ENCODE measurements around the gene MACROD2. TPM values are rescaled to one million over a fixed set of nuclear protein-coding genes. Genes with fewer than 3 reads are reported as not detected.
"Not testable (repeated sequence)": the region's sequence is repeated elsewhere in the genome, so short reads cannot be mapped to it uniquely, and the experiment has no call there.

MACROD2 gene
- total RNA-seq, 2 experiments from 2014 or later, result not detected

DNA sequence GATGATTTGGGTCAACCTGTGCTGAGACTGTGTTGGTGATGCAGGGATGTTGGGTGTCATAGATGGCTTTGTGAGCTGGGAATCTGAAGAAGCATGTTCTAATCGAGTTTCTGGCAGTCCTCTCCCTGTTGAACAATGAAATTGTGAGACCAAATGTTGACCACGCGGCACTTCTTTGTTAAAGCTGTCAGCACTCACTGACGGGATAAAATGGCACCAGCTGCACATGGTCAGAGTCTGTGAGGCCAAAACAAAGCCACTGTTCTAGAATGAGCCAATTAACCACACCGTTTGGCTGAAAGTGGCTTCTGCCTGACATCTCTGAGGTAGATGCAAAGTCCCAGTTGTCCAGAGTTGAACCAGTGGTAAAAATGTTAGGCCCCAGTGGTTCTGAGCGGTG lies 2015.7 kb downstream of the MACROD2 start:
- Mint-ChIP-seq H3K9me3 (peaks cover 2% of the 10 kb centered on the region), H3K27ac (no peak overlapping the region), H3K27me3 (no peaks in the 10 kb centered on the region), H3K4me1 (no peaks in the 10 kb centered on the region), H3K36me3 (ENCODE audit: low read depth) (no peaks in the 10 kb centered on the region), H3K4me3 (no peak overlapping the region)
- CTCF ChIA-PET, result no interaction called here
- POLR2A ChIA-PET, result no interaction called here
- DNase-seq, result no peak

DNA sequence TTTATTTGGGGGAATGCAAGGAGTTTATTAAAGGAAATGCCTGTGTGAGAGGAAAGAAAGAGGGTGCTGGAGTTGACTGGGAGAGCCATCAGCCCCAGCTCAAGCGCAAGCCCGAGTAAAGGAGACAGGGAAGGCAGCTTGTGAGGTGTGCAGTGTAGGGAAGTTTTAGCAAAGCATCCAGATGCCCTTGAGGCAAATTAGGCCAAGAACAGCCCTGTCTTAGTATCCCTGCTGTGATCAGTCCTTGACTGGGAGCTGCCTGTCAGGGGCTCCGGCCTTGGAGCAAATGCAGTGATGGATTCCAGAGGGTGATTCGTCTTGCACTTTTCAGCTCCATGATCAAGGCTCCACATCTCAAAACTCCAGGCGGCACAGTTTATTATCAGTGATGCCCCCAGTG lies 2016.2 kb downstream of the MACROD2 start:
- Mint-ChIP-seq H3K4me3 (no peak overlapping the region), H3K27ac (no peak overlapping the region), H3K9me3 (peaks cover 2% of the 10 kb centered on the region), H3K36me3 (ENCODE audit: low read depth) (no peaks in the 10 kb centered on the region), H3K4me1 (no peaks in the 10 kb centered on the region), H3K27me3 (no peaks in the 10 kb centered on the region)
- DNase-seq, result no peak
- POLR2A ChIA-PET, result no interaction called here
- CTCF ChIA-PET, result no interaction called here

DNA sequence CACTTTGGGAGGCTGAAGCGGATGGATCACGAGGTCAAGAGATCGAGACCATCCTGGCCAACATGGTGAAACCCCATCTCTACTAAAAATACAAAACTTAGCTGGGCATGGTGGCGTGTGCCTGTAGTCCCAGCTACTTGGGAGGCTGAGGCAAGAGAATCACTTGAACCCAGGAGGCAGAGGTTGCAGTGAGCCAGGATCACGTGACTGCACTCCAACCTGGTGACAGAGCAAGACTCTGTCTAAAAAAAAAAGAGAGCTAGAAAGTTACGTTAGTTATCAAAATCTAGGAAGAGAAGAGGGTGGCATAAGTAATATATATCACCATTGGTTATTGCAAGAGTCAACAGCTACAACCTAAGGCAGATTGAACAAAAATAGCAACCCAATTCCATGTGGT lies 2017.6 kb downstream of the MACROD2 start:
- H3K4me1 Mint-ChIP-seq; CTCF ChIA-PET; H3K9me3 Mint-ChIP-seq; H3K27ac Mint-ChIP-seq; POLR2A ChIA-PET; H3K27me3 Mint-ChIP-seq; H3K4me3 Mint-ChIP-seq; DNase-seq; H3K36me3 Mint-ChIP-seq (ENCODE audit: low read depth): not testable (repeated sequence)

DNA sequence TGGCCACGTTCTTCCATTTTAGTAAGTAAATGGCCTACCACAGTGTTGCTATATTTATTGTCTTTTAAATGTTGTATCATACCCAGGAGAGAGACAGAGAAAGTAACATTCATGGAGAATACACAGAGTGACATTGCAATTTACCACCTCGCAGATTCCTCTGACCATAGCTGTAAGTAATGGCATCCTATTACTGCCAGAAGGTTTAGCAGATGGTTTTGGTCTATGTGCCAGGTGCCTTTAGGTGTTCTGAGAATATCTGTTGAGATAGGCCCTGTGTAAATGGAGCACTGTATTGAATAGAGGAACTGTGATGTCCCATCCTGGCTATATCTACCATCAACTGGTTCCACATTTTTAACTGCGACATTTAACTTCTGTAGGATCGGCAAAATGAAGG lies 2018.3 kb downstream of the MACROD2 start:
- Mint-ChIP-seq H3K27me3 (no peaks in the 10 kb centered on the region), H3K36me3 (ENCODE audit: low read depth) (no peaks in the 10 kb centered on the region), H3K9me3 (peaks cover 3% of the 10 kb centered on the region), H3K27ac (no peak overlapping the region), H3K4me1 (no peaks in the 10 kb centered on the region), H3K4me3 (no peak overlapping the region)
- ChIA-PET POLR2A (no interaction called here), CTCF (no interaction called here)
- no peak for DNase-seq

DNA sequence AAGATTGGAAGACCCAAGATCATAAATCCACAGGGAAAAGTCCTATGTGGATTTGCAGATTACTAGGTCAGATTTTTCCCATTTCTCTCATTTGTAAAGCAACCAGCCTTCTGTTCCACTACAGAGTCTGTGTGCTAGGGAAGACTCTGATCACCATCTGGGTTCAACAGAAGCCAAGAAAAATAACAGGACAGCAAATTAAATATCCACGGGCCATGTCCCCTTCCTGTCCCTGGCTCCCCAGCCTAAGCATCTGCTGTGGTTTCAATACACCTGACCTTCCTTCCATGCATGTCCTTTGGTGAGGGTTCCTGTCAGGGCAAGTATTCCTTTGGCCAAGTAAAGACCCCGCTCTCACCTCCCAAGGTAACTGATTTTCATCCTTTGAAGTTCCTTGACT lies 2019.1 kb downstream of the MACROD2 start:
- no peaks in the 10 kb centered on the region for H3K4me1 Mint-ChIP-seq
- ChIA-PET POLR2A (no interaction called here), CTCF (no interaction called here)
- peaks cover 3% of the 10 kb centered on the region for H3K9me3 Mint-ChIP-seq
- H3K27ac Mint-ChIP-seq, result no peak overlapping the region
- no peaks in the 10 kb centered on the region for H3K36me3 Mint-ChIP-seq (ENCODE audit: low read depth)
- no peak overlapping the region for H3K4me3 Mint-ChIP-seq
- H3K27me3 Mint-ChIP-seq, result no peaks in the 10 kb centered on the region
- DNase-seq, result no peak

DNA sequence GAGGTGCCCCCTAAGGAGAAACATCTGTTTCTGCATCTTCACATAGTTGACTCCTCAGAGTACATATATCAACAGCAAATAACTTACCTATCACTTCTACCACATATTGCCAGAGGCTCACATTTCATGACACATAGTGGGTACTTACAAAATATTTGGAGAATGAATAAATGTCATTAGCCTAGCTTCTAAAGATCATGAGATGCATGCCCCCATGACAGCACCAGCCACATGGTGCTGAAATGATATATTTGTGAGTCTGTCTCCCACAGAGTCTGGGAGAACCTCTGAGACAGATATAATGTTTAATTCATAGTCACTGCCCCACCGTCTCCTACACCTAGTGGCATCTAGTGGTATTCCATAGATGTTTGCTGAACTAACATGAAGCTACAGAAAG lies 2022.3 kb downstream of the MACROD2 start:
- ChIA-PET POLR2A (no interaction called here), CTCF (no interaction called here)
- no peak for DNase-seq
- H3K4me3 Mint-ChIP-seq, result no peak overlapping the region
- H3K36me3 Mint-ChIP-seq (ENCODE audit: low read depth), result no peaks in the 10 kb centered on the region
- peaks cover 6% of the 10 kb centered on the region for H3K9me3 Mint-ChIP-seq
- no peaks in the 10 kb centered on the region for H3K27me3 Mint-ChIP-seq
- H3K27ac Mint-ChIP-seq, result no peak overlapping the region
- no peaks in the 10 kb centered on the region for H3K4me1 Mint-ChIP-seq

DNA sequence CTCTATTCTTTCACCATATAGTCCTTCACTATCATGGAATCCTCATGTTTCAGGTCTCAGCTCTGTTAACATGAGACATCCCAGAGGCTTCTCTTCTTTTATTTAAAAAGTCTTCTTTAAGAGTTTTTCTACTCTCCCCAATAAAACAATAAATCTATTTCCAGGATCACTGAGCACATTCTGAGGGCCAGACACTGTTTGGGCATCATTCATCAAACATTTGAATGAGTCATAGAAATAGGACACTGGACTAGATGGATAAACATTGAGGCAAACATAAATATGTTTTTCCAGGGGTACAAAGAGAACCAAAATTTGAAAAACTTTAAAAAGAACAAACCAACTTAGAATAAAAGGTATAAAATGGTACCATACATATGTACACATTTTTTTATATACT lies 2023.6 kb downstream of the MACROD2 start:
- Mint-ChIP-seq H3K27ac (no peak overlapping the region), H3K4me1 (no peaks in the 10 kb centered on the region), H3K27me3 (no peaks in the 10 kb centered on the region), H3K9me3 (peaks cover 6% of the 10 kb centered on the region), H3K36me3 (ENCODE audit: low read depth) (no peaks in the 10 kb centered on the region), H3K4me3 (no peak overlapping the region)
- DNase-seq, result no peak
- CTCF ChIA-PET, result no interaction called here
- POLR2A ChIA-PET, result no interaction called here

DNA sequence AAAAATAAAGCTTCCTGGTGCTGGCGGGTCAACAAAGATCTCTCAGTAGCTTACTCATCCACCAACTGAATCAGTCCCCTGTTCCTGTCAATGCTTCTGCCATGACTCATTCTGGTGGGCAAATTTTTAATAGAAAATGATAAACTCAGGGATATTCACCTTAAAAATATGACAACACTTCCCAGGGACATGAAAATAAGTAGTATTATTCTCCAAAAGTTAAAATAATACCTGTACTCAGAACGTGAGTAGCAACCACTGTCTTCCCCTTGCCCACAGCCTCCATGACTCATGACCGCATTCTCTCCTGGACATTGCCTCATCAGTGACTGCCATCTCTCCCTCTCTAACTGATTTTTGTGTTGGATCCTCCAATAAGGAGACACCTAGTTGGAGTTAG lies 2025.7 kb downstream of the MACROD2 start:
- Mint-ChIP-seq H3K27me3 (no peaks in the 10 kb centered on the region), H3K27ac (no peak overlapping the region), H3K4me1 (no peaks in the 10 kb centered on the region), H3K4me3 (no peak overlapping the region), H3K9me3 (peaks cover 6% of the 10 kb centered on the region), H3K36me3 (ENCODE audit: low read depth) (no peaks in the 10 kb centered on the region)
- ChIA-PET POLR2A (no interaction called here), CTCF (no interaction called here)
- DNase-seq, result no peak

DNA sequence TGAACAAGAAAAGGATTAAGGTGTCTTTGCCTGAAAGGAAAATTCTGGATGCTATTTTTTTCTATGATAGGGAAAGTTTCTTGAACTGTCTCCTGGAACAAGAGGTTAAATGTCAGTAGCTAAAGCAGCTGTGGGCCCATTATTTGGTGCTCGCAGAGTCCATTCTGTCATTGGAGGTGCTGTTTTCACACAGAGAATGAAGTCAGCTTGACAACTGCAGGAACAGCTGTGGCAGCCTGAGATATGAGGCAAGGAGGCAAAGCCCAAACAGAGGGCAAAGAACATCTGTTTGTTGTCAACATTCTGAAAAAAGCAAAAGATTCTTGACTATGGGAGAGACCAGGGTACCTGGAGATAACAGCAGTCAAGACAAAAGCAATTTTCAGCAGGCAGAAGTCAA lies 2029.8 kb downstream of the MACROD2 start:
- no peaks in the 10 kb centered on the region for H3K36me3 Mint-ChIP-seq (ENCODE audit: low read depth)
- CTCF ChIA-PET, result no interaction called here
- H3K9me3 Mint-ChIP-seq, result peaks cover 3% of the 10 kb centered on the region

DNA sequence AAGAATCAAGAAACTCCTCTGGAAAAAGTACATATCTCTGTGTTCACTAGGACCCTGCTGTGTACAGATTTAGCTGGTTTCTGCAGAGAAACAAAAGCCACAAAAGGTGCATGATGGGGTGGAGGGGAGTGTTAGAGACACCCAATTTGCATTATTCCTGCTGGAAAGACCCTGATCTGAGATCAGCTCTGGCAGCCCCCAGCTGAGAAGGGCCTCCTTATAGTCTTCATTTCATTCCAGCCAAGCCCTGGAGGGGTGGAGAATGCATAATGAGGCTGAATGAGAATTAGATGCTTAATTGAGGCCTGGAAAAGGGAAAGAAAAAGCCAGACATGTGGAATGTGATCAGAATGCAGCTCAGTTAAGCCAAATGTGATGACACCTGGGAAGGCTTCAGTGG lies 2032.4 kb downstream of the MACROD2 start:
- CTCF ChIA-PET, result no interaction called here
- H3K27me3 Mint-ChIP-seq, result no peaks in the 10 kb centered on the region

More for the DNA sequence above, 2029.8 kb downstream of the MACROD2 start:
- no peak for DNase-seq
- Mint-ChIP-seq H3K27me3 (no peaks in the 10 kb centered on the region), H3K4me3 (no peak overlapping the region), H3K4me1 (no peaks in the 10 kb centered on the region), H3K27ac (no peak overlapping the region)
- POLR2A ChIA-PET, result no interaction called here

DNA sequence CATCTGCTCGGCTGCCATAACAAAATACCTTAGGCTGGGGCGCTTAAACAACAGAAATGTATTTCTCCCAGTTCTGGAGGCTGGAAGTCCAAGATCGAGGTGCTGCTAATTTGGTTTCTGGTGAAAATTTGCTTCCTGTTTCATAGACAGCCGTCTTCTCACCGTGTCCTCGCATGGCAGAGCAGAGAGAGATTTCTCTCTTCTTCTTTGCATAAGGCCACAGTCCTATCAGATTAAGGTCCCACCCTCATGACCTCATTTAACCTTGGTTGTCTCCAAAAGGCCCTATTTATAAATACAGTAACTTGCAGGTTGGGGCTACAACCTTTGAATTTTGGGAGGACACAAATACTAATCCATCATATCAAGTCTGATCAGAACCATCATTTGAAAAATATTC lies 2033.6 kb downstream of the MACROD2 start:
- no peak for DNase-seq
- Mint-ChIP-seq H3K9me3 (no peaks in the 10 kb centered on the region), H3K36me3 (ENCODE audit: low read depth) (no peaks in the 10 kb centered on the region), H3K27me3 (no peaks in the 10 kb centered on the region), H3K4me1 (no peaks in the 10 kb centered on the region), H3K27ac (no peak overlapping the region), H3K4me3 (no peak overlapping the region)
- ChIA-PET POLR2A (no interaction called here), CTCF (no interaction called here)

More for the DNA sequence above, 2032.4 kb downstream of the MACROD2 start:
- Mint-ChIP-seq H3K36me3 (ENCODE audit: low read depth) (no peaks in the 10 kb centered on the region), H3K27ac (no peak overlapping the region), H3K9me3 (no peaks in the 10 kb centered on the region), H3K4me1 (no peaks in the 10 kb centered on the region), H3K4me3 (no peak overlapping the region)
- DNase-seq, result no peak
- POLR2A ChIA-PET, result no interaction called here

DNA sequence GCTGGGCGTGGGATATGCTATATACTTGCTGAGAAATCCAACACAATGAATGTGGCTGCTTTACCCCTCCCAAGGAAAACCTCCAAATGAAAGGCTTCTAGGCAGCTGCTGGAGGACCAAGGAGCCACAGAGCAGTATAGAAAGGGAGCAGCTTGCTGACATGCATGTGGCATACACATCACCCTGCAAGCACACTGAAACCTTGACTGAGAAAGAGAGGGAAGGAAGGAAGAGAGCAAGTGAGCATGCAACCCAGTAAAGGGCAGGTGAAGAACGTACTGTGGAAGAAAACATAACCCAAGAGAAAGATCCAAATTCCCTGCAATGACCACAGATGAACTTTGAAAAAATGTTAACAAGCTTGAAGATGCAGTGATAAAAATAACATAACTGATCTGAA lies 2034.9 kb downstream of the MACROD2 start:
- Mint-ChIP-seq H3K9me3 (no peaks in the 10 kb centered on the region), H3K27me3 (no peaks in the 10 kb centered on the region), H3K36me3 (ENCODE audit: low read depth) (no peaks in the 10 kb centered on the region), H3K4me3 (no peak overlapping the region), H3K27ac (no peak overlapping the region), H3K4me1 (no peaks in the 10 kb centered on the region)
- ChIA-PET POLR2A (no interaction called here), CTCF (no interaction called here)
- DNase-seq, result no peak

DNA sequence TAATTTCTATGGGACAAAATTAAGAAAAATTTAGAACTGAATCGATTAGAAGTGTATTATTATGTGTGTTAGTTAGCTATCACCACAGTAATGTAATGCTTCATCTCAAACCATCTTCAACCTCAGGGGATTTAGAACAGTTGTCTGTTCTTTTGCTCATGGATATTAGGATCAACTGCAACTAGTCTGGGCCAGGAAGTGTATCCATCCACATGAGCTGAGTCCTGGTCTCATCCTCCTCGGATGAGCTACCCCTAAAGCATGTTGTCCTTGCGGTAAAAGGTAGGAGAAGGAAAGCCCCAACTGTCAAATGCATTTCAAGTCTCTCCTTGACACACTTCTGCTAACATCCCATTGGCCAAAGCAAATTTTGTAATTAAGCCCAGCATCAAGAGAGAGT lies 2040.3 kb downstream of the MACROD2 start:
- Mint-ChIP-seq H3K36me3 (ENCODE audit: low read depth) (no peaks in the 10 kb centered on the region), H3K4me3 (no peak overlapping the region), H3K4me1 (no peaks in the 10 kb centered on the region), H3K27me3 (no peaks in the 10 kb centered on the region), H3K27ac (no peak overlapping the region), H3K9me3 (no peaks in the 10 kb centered on the region)
- ChIA-PET POLR2A (no interaction called here), CTCF (no interaction called here)
- DNase-seq, result no peak

DNA sequence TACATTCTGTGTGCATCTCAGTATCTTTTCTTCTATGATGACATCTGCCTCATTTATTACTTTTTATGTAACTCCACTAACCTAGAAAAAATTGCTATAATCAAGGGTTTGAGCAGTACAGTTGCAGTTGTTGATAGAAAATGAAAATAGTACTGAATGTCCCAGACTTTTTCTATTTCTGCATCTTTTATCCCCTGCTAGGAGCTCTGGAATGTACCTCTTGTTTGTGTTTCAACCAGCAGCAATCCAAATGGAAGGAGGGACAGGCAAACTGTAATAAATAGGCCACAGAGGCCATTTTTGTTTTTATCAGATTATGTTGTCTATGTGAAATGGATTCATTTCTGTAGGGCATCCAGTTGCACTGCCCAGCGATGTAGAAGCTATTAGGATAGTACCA lies 2041.0 kb downstream of the MACROD2 start:
- Mint-ChIP-seq H3K4me3 (no peak overlapping the region), H3K9me3 (no peaks in the 10 kb centered on the region), H3K4me1 (no peaks in the 10 kb centered on the region), H3K27ac (no peak overlapping the region), H3K36me3 (ENCODE audit: low read depth) (no peaks in the 10 kb centered on the region), H3K27me3 (no peaks in the 10 kb centered on the region)
- ChIA-PET CTCF (no interaction called here), POLR2A (no interaction called here)
- no peak for DNase-seq

DNA sequence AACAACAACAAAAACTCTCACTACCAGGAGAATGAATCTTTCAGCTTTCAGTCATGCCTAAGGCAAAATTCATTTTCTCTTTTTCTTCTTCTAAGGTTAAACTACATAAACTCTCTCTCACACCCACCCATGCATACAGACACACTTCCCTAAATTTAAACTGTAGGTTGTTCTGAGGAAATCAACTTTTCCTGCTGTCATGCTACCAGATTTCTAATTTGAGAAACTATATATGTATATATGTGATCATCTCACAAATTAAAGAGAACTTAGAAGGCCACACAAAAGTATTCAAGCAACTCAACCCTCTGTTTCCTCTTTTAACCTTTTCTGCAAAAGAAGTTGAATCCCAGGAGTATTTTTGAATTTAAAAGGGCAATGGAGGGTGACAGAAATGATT lies 2045.4 kb downstream of the MACROD2 start:
- H3K36me3 Mint-ChIP-seq (ENCODE audit: low read depth), result no peaks in the 10 kb centered on the region
- H3K27ac Mint-ChIP-seq, result no peak overlapping the region
- no peak overlapping the region for H3K4me3 Mint-ChIP-seq
- DNase-seq, result no peak
- no peaks in the 10 kb centered on the region for H3K4me1 Mint-ChIP-seq
- ChIA-PET POLR2A (no interaction called here), CTCF (no interaction called here)
- H3K27me3 Mint-ChIP-seq, result no peaks in the 10 kb centered on the region
- peaks cover 3% of the 10 kb centered on the region for H3K9me3 Mint-ChIP-seq

Data from activated CD4-positive, alpha-beta memory T cell treated with anti-CD3 and anti-CD28 coated beads, Interleukin-2, amount 10 ng/mL, durations not matched to agents 7 days and 5 days (primary cell).